Measurements from ENCODE around the gene TEX47.

TEX47 gene

DNA sequence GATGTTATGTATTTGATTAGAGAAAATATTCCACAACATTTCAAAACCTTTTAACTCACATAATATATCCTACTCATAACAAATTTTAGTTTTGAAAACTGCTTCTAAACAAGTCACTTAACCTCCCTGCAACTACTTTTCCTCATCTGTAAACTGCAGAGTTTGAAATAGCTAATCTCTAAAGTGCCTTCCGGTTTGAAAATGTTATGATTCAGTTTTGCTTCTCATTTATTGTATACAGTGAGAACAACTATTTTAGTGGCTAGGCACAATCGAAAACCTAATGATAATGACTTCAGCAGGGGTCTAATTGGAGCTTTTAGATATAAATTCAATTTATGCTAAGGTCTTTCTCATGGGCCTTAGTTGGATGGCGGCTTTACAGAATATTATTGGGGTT lies 30.7 kb upstream of the TEX47 start:
- TF ChIP-seq, protein P1, sequence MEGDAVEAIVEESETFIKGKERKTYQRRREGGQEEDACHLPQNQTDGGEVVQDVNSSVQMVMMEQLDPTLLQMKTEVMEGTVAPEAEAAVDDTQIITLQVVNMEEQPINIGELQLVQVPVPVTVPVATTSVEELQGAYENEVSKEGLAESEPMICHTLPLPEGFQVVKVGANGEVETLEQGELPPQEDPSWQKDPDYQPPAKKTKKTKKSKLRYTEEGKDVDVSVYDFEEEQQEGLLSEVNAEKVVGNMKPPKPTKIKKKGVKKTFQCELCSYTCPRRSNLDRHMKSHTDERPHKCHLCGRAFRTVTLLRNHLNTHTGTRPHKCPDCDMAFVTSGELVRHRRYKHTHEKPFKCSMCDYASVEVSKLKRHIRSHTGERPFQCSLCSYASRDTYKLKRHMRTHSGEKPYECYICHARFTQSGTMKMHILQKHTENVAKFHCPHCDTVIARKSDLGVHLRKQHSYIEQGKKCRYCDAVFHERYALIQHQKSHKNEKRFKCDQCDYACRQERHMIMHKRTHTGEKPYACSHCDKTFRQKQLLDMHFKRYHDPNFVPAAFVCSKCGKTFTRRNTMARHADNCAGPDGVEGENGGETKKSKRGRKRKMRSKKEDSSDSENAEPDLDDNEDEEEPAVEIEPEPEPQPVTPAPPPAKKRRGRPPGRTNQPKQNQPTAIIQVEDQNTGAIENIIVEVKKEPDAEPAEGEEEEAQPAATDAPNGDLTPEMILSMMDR (IDR thresholded peaks at IDR 0.05; ENCODE audit: poor library complexity, severe bottlenecking): no peak
- ATAC-seq (ENCODE audit: low read depth) (no peak), DNase-seq (ENCODE audit: low spot score) (no peak)
- Histone ChIP-seq H3K4me3 (ENCODE audit: severe bottlenecking) (no peak overlapping the region), H3K36me3 (ENCODE audit: low read depth) (no peaks in the 10 kb centered on the region), H3K9me3 (ENCODE audit: severe bottlenecking) (no peaks in the 10 kb centered on the region), H3K4me1 (ENCODE audit: insufficient read depth, poor library complexity, severe bottlenecking) (no peaks in the 10 kb centered on the region), H3K27me3 (ENCODE audit: insufficient read depth, poor library complexity, severe bottlenecking) (peaks cover 7% of the 10 kb centered on the region), H3K27ac (ENCODE audit: poor library complexity, severe bottlenecking) (no peak overlapping the region)

GRCh38 chr7:88818552-88818951 lies 23.0 kb upstream of the TEX47 start:
- TF ChIP-seq, protein P1 (IDR thresholded peaks at IDR 0.05; ENCODE audit: poor library complexity, severe bottlenecking): no peak
- Histone ChIP-seq H3K9me3 (ENCODE audit: severe bottlenecking) (no peaks in the 10 kb centered on the region), H3K27me3 (ENCODE audit: insufficient read depth, poor library complexity, severe bottlenecking) (peaks cover 7% of the 10 kb centered on the region), H3K4me3 (ENCODE audit: severe bottlenecking) (no peak overlapping the region), H3K4me1 (ENCODE audit: insufficient read depth, poor library complexity, severe bottlenecking) (no peaks in the 10 kb centered on the region), H3K27ac (ENCODE audit: poor library complexity, severe bottlenecking) (no peak overlapping the region), H3K36me3 (ENCODE audit: low read depth) (no peaks in the 10 kb centered on the region)
- no peak for DNase-seq (ENCODE audit: low spot score)
- ATAC-seq (ENCODE audit: low read depth): no peak

GRCh38 chr7:88806280-88807037 lies 10.9 kb upstream of the TEX47 start:
- Histone ChIP-seq H3K27ac (ENCODE audit: poor library complexity, severe bottlenecking) (no peak overlapping the region), H3K4me3 (ENCODE audit: severe bottlenecking) (no peak overlapping the region), H3K36me3 (ENCODE audit: low read depth) (no peaks in the 10 kb centered on the region), H3K4me1 (ENCODE audit: insufficient read depth, poor library complexity, severe bottlenecking) (no peaks in the 10 kb centered on the region), H3K9me3 (ENCODE audit: severe bottlenecking) (no peaks in the 10 kb centered on the region), H3K27me3 (ENCODE audit: insufficient read depth, poor library complexity, severe bottlenecking) (no peaks in the 10 kb centered on the region)
- ATAC-seq (ENCODE audit: low read depth) (no peak), DNase-seq (ENCODE audit: low spot score) (no peak)
- TF ChIP-seq, protein P1 (IDR thresholded peaks at IDR 0.05; ENCODE audit: poor library complexity, severe bottlenecking): no peak

- TF ChIP-seq, protein P1 (IDR thresholded peaks at IDR 0.05; ENCODE audit: poor library complexity, severe bottlenecking): no peak
- ATAC-seq (ENCODE audit: low read depth) (no peak), DNase-seq (ENCODE audit: low spot score) (no peak)
- H3K4me1 ChIP-seq (ENCODE audit: insufficient read depth, poor library complexity, severe bottlenecking): no peaks in the 10 kb centered on the region
- no peaks in the 10 kb centered on the region for H3K36me3 ChIP-seq (ENCODE audit: low read depth)
- H3K4me3 ChIP-seq (ENCODE audit: severe bottlenecking): no peak overlapping the region
- H3K9me3 ChIP-seq (ENCODE audit: severe bottlenecking): no peaks in the 10 kb centered on the region
- H3K27me3 ChIP-seq (ENCODE audit: insufficient read depth, poor library complexity, severe bottlenecking): no peaks in the 10 kb centered on the region
- H3K27ac ChIP-seq (ENCODE audit: poor library complexity, severe bottlenecking): no peak overlapping the region
Observed at GRCh38 chr7:88801046-88801445, 5.5 kb upstream of the TEX47 start.

DNA sequence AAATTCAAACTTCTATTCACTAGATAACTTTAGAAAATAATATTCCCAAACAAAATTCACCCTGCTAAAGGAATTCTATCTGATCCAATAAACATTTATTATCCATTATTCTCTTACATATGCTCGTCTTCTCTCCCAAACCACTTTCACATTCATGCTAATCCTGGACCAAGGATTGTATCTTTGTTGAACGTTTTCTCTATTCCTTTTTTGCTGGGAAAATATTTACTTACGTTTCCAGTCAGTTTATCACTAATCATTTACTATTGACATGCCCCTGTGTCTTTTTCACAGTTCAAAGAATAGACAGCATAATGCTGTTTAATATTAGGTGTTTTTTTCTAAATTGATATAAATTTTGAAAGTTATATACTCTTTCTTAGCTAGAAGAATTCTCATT lies 3.2 kb downstream of the TEX47 start:
- H3K27me3 ChIP-seq (ENCODE audit: insufficient read depth, poor library complexity, severe bottlenecking): peaks cover under 1% of the 10 kb centered on the region
- no peaks in the 10 kb centered on the region for H3K4me1 ChIP-seq (ENCODE audit: insufficient read depth, poor library complexity, severe bottlenecking)
- H3K9me3 ChIP-seq (ENCODE audit: severe bottlenecking): no peaks in the 10 kb centered on the region
- no peak overlapping the region for H3K27ac ChIP-seq (ENCODE audit: poor library complexity, severe bottlenecking)
- TF ChIP-seq, protein P1 (IDR thresholded peaks at IDR 0.05; ENCODE audit: poor library complexity, severe bottlenecking): no peak
- H3K36me3 ChIP-seq (ENCODE audit: low read depth): no peaks in the 10 kb centered on the region
- ATAC-seq (ENCODE audit: low read depth): no peak
- H3K4me3 ChIP-seq (ENCODE audit: severe bottlenecking): no peak overlapping the region
- DNase-seq (ENCODE audit: low spot score): no peak
